ENCODE results near the gene OR4S1.
"Not testable (repeated sequence)": the region's sequence is repeated elsewhere in the genome, so short reads cannot be mapped to it uniquely, and the experiment has no call there.

OR4S1 gene

DNA sequence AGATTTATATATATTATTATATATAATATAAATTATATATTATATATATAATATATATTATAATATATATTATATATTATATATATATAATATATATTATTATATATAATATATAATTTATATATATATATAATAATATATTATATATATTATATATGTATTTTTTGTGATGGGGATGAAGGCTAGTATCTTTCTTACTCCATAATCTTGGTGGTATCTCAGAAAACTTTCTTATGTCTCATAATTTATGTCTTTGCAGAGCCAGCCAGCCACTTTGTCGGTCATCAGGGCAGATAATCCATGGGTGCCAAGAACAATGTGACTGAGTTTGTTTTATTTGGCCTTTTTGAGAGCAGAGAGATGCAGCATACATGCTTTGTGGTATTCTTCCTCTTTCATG lies at the start of gene OR4S1:
Gene OR4S1 (plus strand): TSS at position 301 of the 400 bp plus-strand sequence. CDS start 0 bp downstream, at position 301.
- no peak for DNase-seq (ENCODE audit: low read depth)

GRCh38 chr11:48261600-48261999 lies 44.4 kb upstream of the OR4S1 start:
- no peak for DNase-seq (ENCODE audit: low read depth)

DNA sequence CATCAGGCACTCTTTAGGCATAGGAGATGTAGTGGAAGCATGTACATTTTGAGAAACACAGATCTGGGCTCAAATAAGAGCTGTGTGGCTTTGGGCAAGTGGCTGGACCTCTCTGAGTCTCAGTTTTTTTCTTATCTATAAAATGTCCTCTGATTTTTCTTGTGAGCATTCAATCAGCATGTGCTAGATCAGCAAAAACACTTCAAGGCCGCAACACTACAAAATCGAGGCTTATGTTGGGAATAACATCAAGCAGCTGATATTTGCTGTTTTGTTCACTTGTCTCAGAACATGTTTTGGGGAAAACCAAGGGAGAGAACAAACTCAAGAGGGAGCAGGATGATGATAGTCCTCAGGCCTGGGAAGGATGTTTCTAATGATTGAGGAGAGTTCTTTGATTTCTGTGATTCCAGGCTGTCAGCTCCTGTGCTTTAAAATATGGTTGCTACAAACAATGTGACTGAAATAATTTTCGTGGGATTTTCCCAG lies 42.6 kb upstream of the OR4S1 start, which contains the start of gene OR4X1:
Gene OR4X1 (plus strand): TSS at position 439 of the 489 bp plus-strand sequence. CDS start 0 bp downstream, at position 439.
- no peak for DNase-seq (ENCODE audit: low read depth)

DNA sequence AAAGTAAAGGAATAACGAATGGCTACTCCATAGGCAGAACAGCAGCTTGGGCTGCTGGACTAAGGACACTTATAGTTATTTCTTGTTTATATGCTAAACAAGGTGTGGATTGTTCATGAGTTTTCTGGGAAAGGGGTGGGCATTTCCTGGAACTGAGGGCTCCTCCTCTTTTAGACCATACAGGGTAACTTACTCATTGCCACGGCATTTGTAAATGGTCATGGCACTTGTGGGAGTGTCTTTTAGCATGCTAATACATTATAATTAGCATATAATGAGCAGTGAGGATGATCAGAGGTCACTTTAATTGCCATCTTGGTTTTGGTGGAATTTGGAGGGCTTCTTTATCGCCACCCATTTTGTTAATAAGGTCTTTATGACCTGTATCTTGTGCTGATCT lies 35.4 kb upstream of the OR4S1 start:
- no peak for DNase-seq (ENCODE audit: low read depth)

GRCh38 chr11:48272606-48273005 lies 33.4 kb upstream of the OR4S1 start:
- DNase-seq (ENCODE audit: low read depth), result no peak

DNA sequence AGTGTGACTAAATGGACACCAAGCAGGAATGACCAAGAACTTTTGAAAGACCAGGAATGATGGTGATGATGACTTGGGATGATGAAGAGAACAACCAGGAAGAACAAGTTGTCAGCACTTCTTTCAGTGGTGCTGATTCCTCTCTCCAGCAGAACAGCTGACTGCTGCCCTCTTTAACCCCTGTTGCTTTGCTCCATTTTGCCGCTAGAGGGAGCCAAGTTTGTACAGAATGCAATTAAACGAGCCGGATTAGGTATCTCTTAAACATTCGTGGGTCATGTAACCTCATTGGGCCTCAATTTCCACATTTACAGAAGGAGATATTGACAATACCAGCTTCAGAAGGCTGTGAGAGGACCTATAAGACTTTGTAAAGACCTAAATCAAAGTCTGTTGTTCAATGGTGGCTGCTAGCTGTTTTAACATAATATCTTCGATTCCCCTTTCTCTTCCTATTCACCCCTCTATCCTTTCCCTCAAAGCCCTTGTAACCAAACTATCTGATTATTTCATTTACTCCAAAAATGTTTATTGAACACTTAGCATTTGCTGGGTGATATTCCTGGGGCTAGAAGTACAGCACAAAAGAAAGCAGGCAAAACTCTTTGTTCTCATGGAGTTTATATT lies 1.9 kb downstream of the OR4S1 start:
- DNase-seq (ENCODE audit: low read depth), result peak; percentile 35

DNA sequence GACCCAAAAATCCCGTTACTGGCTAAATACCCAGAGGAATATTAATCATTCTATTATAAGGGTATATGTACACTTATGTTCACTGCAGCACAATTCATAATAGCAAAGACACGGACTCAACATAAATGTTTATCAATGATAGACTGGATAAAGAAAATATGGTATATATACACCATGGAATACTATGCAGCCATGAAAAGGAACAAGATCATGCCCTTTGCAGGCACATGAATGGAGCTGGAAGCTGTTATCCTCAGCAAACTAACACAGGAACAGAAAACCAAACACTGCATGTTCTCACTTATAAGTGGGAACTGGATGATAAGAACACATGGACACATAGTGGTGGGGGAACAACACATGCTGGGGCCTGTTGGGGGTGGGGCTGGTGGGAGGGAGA lies 7.6 kb downstream of the OR4S1 start:
- DNase-seq (ENCODE audit: low read depth), result not testable (repeated sequence)

- DNase-seq (ENCODE audit: low read depth), result not testable (repeated sequence)
Measured at GRCh38 chr11:48319813-48320212, 13.8 kb downstream of the OR4S1 start.

DNA sequence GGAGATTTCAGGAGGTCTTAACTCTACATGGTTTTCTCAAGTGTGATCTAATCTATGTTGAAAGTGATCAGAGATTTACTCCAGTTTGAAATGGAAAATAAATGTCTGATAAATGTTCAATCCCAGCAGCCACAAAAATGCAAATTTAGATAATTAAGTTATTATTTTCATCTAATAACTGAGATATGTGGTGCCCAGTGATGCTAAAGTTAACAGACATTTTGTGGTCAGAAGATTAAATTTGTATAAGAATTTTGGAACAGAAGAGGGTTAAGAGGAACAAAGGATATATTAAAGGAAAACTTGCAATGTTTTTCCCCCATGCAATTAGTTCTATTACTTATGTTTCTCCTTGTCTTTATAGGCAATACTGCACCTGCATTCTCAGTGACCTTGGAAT lies 18.6 kb downstream of the OR4S1 start, which contains the start of gene OR4C3:
Gene OR4C3 (plus strand): TSS at position 301 of the 400 bp plus-strand sequence. CDS start 102 bp downstream, outside the sequence.
- not testable (repeated sequence) for DNase-seq (ENCODE audit: low read depth)

GRCh38 chr11:48341466-48341865 lies 35.4 kb downstream of the OR4S1 start:
- no peak for DNase-seq (ENCODE audit: low read depth)

DNA sequence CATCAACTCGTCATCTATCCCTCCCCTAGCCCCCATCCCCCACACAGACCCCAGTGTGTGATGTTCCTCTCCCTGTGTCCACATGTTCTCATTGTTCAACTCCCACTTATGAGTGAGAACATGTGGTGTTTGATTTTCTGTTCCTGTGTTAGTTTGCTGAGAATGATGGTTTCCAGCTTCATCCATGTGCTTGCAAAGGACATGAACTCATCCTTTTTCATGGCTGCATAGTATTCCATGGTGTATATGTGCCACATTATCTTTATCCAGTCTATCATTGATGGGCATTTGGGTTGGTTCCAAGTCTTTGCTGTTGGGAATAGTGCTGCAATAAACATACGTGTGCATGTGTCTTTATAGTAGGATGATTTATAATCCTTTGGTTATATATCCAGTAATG lies 36.5 kb downstream of the OR4S1 start:
- not testable (repeated sequence) for DNase-seq (ENCODE audit: low read depth)

DNA sequence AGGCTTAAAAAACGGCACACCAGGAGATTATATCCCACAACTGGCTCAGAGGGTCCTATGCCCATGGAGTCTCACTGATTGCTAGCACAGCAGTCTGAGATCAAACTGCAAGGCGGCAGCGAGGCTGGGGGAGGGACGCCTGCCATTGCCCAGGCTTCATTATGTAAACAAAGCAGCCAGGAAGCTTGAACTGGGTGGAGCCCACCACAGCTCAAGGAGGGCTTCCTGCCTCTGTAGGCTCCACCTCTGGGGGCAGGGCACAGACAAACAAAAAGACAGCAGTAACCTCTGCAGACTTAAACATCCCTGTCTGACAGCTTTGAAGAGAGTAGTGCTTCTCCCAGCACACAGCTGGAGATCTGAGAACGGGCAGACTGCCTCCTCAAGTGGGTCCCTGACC lies 40.3 kb downstream of the OR4S1 start:
- not testable (repeated sequence) for DNase-seq (ENCODE audit: low read depth)

DNA sequence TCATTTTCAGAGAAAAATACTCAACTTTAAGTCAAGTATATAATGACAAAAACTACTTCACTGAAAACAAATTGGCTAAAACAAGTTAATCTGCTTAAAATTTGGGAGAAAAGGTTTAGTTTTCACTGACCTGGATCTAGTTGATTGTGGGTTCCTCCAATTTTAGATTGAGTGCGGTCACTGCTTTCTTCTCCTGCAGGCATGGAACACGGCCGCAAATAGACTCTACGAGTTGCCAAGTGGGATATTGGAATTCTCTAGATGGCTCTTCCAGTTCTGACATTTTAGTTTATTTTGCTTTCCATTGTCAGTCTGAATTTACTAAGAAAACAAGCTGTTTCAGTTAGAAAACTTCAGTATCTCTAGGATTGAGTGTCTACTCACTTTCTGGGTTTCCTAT lies 48.0 kb downstream of the OR4S1 start:
- DNase-seq (ENCODE audit: low read depth), result no peak

GRCh38 chr11:48354677-48355076 lies 48.7 kb downstream of the OR4S1 start:
- no peak for DNase-seq (ENCODE audit: low read depth)
